SK-N-SH treated with all-trans-retinoic acid at 6 μM for 48 hours (cell line): ENCODE measurements around the gene IGF2R.

Experiments
- ATAC-seq: fragments of 200-7000 bp; cut with Tn5 transposase; 3 replicates; pipeline ENCODE4 v1.9.1; 2020; ENCODE audit warnings: mild to moderate bottlenecking, moderate library complexity
- ARNTL ChIP-seq: fragments of 450-650 bp; formaldehyde crosslinking; IDR thresholded peaks from 2 replicates; pipeline ENCODE4 v1.5.0; 2020; ENCODE audit warnings: low read depth, mild to moderate bottlenecking, moderate library complexity, borderline replicate concordance
- CREB5 ChIP-seq: fragments of 250-450 bp; sonication (Bioruptor Pico); IDR thresholded peaks from 2 replicates; pipeline ENCODE4 v1.5.1; 2020; ENCODE audit warnings: low read depth, mild to moderate bottlenecking, moderate library complexity
- CSDC2 ChIP-seq: fragments of 250-450 bp; sonication (Bioruptor Pico); IDR thresholded peaks from 2 replicates; pipeline ENCODE4 v1.5.0; 2020; ENCODE audit warnings: mild to moderate bottlenecking, moderate library complexity
- CSRNP3 ChIP-seq: fragments of 250-450 bp; sonication (Bioruptor Pico); IDR thresholded peaks from 2 replicates; pipeline ENCODE4 v1.5.1; 2021; ENCODE audit warnings: mild to moderate bottlenecking, moderate library complexity
- ESRRG ChIP-seq: fragments of 250-450 bp; sonication (Bioruptor Pico); IDR thresholded peaks from 2 replicates; pipeline ENCODE4 v1.6.1; 2021; ENCODE audit warnings: mild to moderate bottlenecking
- GLIS3 ChIP-seq: fragments of 250-450 bp; sonication (Bioruptor Pico); IDR thresholded peaks from 2 replicates; pipeline ENCODE4 v1.5.0; 2020; ENCODE audit warnings: mild to moderate bottlenecking, moderate library complexity
- ISL1 ChIP-seq: fragments of 250-450 bp; sonication (Bioruptor Pico); IDR thresholded peaks from 2 replicates; pipeline ENCODE4 v2.1.2; 2022; ENCODE audit warnings: mild to moderate bottlenecking, moderate library complexity
- OSR1 ChIP-seq: fragments of 250-450 bp; sonication (Bioruptor Pico); IDR thresholded peaks from 2 replicates; pipeline ENCODE4 v1.8.0; 2022; ENCODE audit warnings: moderate library complexity, mild to moderate bottlenecking, inconsistent platforms
- PATZ1 ChIP-seq: fragments of 250-450 bp; sonication (Bioruptor Pico); IDR thresholded peaks from 2 replicates; pipeline ENCODE4 v1.8.0; 2020; ENCODE audit warnings: mild to moderate bottlenecking, moderate library complexity, borderline replicate concordance
- POU6F1 ChIP-seq: fragments of 250-450 bp; sonication (Bioruptor Pico); IDR thresholded peaks from 2 replicates; pipeline ENCODE4 v1.8.0; 2021; ENCODE audit warnings: low read depth, mild to moderate bottlenecking, moderate library complexity, borderline replicate concordance
- PPARA ChIP-seq: fragments of 250-450 bp; sonication (Bioruptor Pico); IDR thresholded peaks from 2 replicates; pipeline ENCODE4 v1.5.0; 2020; ENCODE audit warnings: mild to moderate bottlenecking, borderline replicate concordance
- RARB ChIP-seq: fragments of 250-450 bp; sonication (Bioruptor Pico); IDR thresholded peaks from 2 replicates; pipeline ENCODE4 v1.8.0; 2021; ENCODE audit warnings: mild to moderate bottlenecking, moderate library complexity
- SNAI2 ChIP-seq: fragments of 250-450 bp; sonication (Bioruptor Pico); IDR thresholded peaks from 2 replicates; pipeline ENCODE4 v1.5.0; 2020; ENCODE audit warnings: mild to moderate bottlenecking, moderate library complexity
- TCF4 ChIP-seq: fragments of 250-450 bp; sonication (Bioruptor Pico); IDR thresholded peaks from 2 replicates; pipeline ENCODE4 v1.8.0; 2021; ENCODE audit warnings: mild to moderate bottlenecking, moderate library complexity, borderline replicate concordance
- TOX ChIP-seq: fragments of 250-450 bp; sonication (Bioruptor Pico); IDR thresholded peaks from 2 replicates; pipeline ENCODE4 v1.8.0; 2021; ENCODE audit warnings: mild to moderate bottlenecking, moderate library complexity, borderline replicate concordance
- TSHZ2 ChIP-seq: fragments of 250-450 bp; sonication (Bioruptor Pico); IDR thresholded peaks from 2 replicates; pipeline ENCODE4 v1.5.0; 2020; ENCODE audit warnings: mild to moderate bottlenecking, moderate library complexity
- ZFP3 ChIP-seq: fragments of 250-450 bp; sonication (Bioruptor Pico); IDR thresholded peaks from 2 replicates; pipeline ENCODE4 v1.5.0; 2020; ENCODE audit warnings: mild to moderate bottlenecking, moderate library complexity
- ZFP30 ChIP-seq: fragments of 450-650 bp; formaldehyde crosslinking; IDR thresholded peaks from 2 replicates; pipeline ENCODE4 v1.5.0; 2022; ENCODE audit warnings: mild to moderate bottlenecking, moderate library complexity
- ZNF565 ChIP-seq: fragments of 450-650 bp; formaldehyde crosslinking; conservative IDR thresholded peaks from 2 replicates; pipeline ENCODE4 v1.5.0; 2020; ENCODE audit warnings: low read depth, mild to moderate bottlenecking, moderate library complexity
- ZNF70 ChIP-seq: fragments of 450-650 bp; formaldehyde crosslinking; IDR thresholded peaks from 2 replicates; pipeline ENCODE4 v1.5.0; 2020; ENCODE audit warnings: mild to moderate bottlenecking, moderate library complexity
- ZNF8 ChIP-seq: fragments of 450-650 bp; formaldehyde crosslinking; IDR thresholded peaks from 2 replicates; pipeline ENCODE4 v1.5.0; 2020; ENCODE audit warnings: mild to moderate bottlenecking, moderate library complexity

Gene IGF2R

GRCh38 chr6:160086754-160087153, 117.9 kb downstream of the IGF2R start:
- no peak for ATAC-seq
- TF ChIP-seq POU6F1 (CRISPR knock-in tag), result no peak
- no peak for TF ChIP-seq CSRNP3 (CRISPR knock-in tag)
- TF ChIP-seq ZNF70, result no peak
- TF ChIP-seq ESRRG, result no peak
- no peak for TF ChIP-seq ZFP30 (CRISPR knock-in tag)
- no peak for TF ChIP-seq PPARA
- TF ChIP-seq TSHZ2 (CRISPR knock-in tag), result no peak
- no peak for TF ChIP-seq ISL1
- no peak for TF ChIP-seq CREB5 (CRISPR knock-in tag)
- TF ChIP-seq GLIS3 (CRISPR knock-in tag), result no peak
- no peak for TF ChIP-seq TOX
- no peak for TF ChIP-seq TCF4
- no peak for TF ChIP-seq CSDC2
- no peak for TF ChIP-seq ARNTL (CRISPR knock-in tag)
- no peak for TF ChIP-seq ZNF8
- no peak for TF ChIP-seq ZFP3 (CRISPR knock-in tag)
- no peak for TF ChIP-seq PATZ1 (CRISPR knock-in tag)
- TF ChIP-seq SNAI2 (CRISPR knock-in tag), result no peak
- no peak for TF ChIP-seq ZNF565

- ATAC-seq, result peak; percentile 96
- TF ChIP-seq OSR1 (CRISPR knock-in tag), result no peak
Observed at GRCh38 chr6:160088069-160088783, 119.3 kb downstream of the IGF2R start.

GRCh38 chr6:160088784-160089533, 120.1 kb downstream of the IGF2R start:
- TF ChIP-seq ZFP3 (CRISPR knock-in tag), result no peak
- no peak for TF ChIP-seq PPARA
- TF ChIP-seq CREB5 (CRISPR knock-in tag), result no peak
- TF ChIP-seq ZFP30 (CRISPR knock-in tag), result no peak
- TF ChIP-seq RARB (CRISPR knock-in tag), result no peak
- no peak; the same call in 2 of the 3 replicates for ATAC-seq
